ENCODE results near the gene CASTOR1.

DNA sequence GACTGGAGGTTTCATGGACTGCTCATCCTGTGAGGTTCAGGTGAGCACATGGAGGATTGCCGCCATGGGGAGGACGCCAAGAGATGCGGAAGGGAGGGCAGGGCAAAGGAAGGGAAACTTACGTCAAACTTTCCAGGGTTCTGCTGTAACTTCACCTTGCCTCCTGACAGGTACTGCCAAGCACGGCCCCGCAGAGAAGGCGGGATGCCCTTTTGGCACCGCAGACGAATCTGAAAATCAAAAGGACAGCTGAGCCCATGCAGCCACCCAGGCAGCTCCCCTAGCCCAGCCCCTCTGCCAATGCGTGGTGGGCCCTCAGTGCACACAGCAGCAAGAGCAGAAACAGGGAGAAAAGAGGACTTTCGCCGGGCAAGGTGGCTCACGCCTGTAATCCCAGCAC is 10.0 kb upstream of the CASTOR1 start:
- TF ChIP-seq, protein P1, sequence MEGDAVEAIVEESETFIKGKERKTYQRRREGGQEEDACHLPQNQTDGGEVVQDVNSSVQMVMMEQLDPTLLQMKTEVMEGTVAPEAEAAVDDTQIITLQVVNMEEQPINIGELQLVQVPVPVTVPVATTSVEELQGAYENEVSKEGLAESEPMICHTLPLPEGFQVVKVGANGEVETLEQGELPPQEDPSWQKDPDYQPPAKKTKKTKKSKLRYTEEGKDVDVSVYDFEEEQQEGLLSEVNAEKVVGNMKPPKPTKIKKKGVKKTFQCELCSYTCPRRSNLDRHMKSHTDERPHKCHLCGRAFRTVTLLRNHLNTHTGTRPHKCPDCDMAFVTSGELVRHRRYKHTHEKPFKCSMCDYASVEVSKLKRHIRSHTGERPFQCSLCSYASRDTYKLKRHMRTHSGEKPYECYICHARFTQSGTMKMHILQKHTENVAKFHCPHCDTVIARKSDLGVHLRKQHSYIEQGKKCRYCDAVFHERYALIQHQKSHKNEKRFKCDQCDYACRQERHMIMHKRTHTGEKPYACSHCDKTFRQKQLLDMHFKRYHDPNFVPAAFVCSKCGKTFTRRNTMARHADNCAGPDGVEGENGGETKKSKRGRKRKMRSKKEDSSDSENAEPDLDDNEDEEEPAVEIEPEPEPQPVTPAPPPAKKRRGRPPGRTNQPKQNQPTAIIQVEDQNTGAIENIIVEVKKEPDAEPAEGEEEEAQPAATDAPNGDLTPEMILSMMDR (conservative IDR thresholded peaks at IDR 0.05): no peak
- TF ChIP-seq EZH2 (IDR thresholded peaks at IDR 0.05; ENCODE audit: low read depth): no peak

Data from PC-9 (cell line).